Measurements from ENCODE around the gene TRERF1. TPM values are rescaled to one million over a fixed set of nuclear protein-coding genes. Genes with fewer than 3 reads are reported as not detected.

The TRERF1 gene
- polyA plus RNA-seq, 3 donors = 0.58 to 10.0 (median 2.0) TPM

- H3K4me2 ChIP-seq (replicated peaks; ENCODE audit: extremely low read depth, low read length, poor library complexity, severe bottlenecking) = no peak overlapping the region
- DNase-seq = no peak
- peaks cover 68% of the 10 kb centered on the region for H3K4me1 Mint-ChIP-seq
- H3K27ac Mint-ChIP-seq = peak overlapping the region in 1 of 7 donors; percentile 81
- no peak overlapping the region for H2AFZ ChIP-seq (ENCODE audit: insufficient read depth, low read depth, low read length, poor library complexity, severe bottlenecking)
- H3K27me3 ChIP-seq (ENCODE audit: control insufficient read depth in 2 of 2, insufficient read depth in 2 of 2, low read length in 2 of 2) = no peaks in the 10 kb centered on the region
- H3K36me3 Mint-ChIP-seq = peaks cover 7 to 25% of the 10 kb centered on the region in 2 donors
- no peak overlapping the region for H3K4me3 Mint-ChIP-seq
- H3K4me1 ChIP-seq (ENCODE audit: control insufficient read depth in 1 of 2, insufficient read depth in 2 of 2, low read length in 2 of 2) = peaks cover 38 to 42% of the 10 kb centered on the region in 2 donors
- no peaks in the 10 kb centered on the region for H3K27me3 Mint-ChIP-seq (ENCODE audit: low read depth in 3 of 3)
- H3K9ac ChIP-seq (ENCODE audit: insufficient read depth, low read length, poor library complexity, severe bottlenecking) = no peak overlapping the region
- TF ChIP-seq CTCF (IDR thresholded peaks at IDR 0.05) = no peak
- no peak overlapping the region for H3K27ac ChIP-seq (ENCODE audit: low read depth in 1 of 2, low read length in 2 of 2)
- no CpG with 5 or more reads among the region's 6 CpGs for WGBS (ENCODE audit: insufficient coverage)
- no peak overlapping the region for H3K4me3 ChIP-seq (replicated peaks in 1 of 3; ENCODE audit: low read depth in 2 of 3, low read length in 3 of 3)
- peaks cover 98% of the 10 kb centered on the region for H3K79me2 ChIP-seq (ENCODE audit: insufficient read depth, low read length)
- H3K36me3 ChIP-seq (replicated peaks in 1 of 2; ENCODE audit: control insufficient read depth in 1 of 2, insufficient read depth in 2 of 2, low read length in 2 of 2) = no peaks in the 10 kb centered on the region
- H3K9me3 Mint-ChIP-seq = no peaks in the 10 kb centered on the region
- intact Hi-C loops (cut with micrococcal nuclease) = no loop called here
- no peaks in the 10 kb centered on the region for H3K9me3 ChIP-seq (replicated peaks in 1 of 2; ENCODE audit: control insufficient read depth in 1 of 2, insufficient read depth in 1 of 2, low read length in 2 of 2)
- peaks cover 44% of the 10 kb centered on the region for H4K20me1 ChIP-seq (ENCODE audit: insufficient read depth, low read length)
Measured at GRCh38 chr6:42389736-42390135, 62.0 kb downstream of the TRERF1 start.

- Histone ChIP-seq H2AFZ (ENCODE audit: insufficient read depth, low read depth, low read length, poor library complexity, severe bottlenecking) (no peak overlapping the region), H3K4me2 (replicated peaks; ENCODE audit: extremely low read depth, low read length, poor library complexity, severe bottlenecking) (no peak overlapping the region), H3K4me1 (ENCODE audit: control insufficient read depth in 1 of 2, insufficient read depth in 2 of 2, low read length in 2 of 2) (peaks cover 23 to 25% of the 10 kb centered on the region in 2 donors), H3K36me3 (replicated peaks in 1 of 2; ENCODE audit: control insufficient read depth in 1 of 2, insufficient read depth in 2 of 2, low read length in 2 of 2) (no peaks in the 10 kb centered on the region), H3K9ac (ENCODE audit: insufficient read depth, low read length, poor library complexity, severe bottlenecking) (no peak overlapping the region), H3K9me3 (replicated peaks in 1 of 2; ENCODE audit: control insufficient read depth in 1 of 2, insufficient read depth in 1 of 2, low read length in 2 of 2) (no peaks in the 10 kb centered on the region), H3K27ac (ENCODE audit: low read depth in 1 of 2, low read length in 2 of 2) (no peak overlapping the region), H3K4me3 (replicated peaks in 1 of 3; ENCODE audit: low read depth in 2 of 3, low read length in 3 of 3) (no peak overlapping the region), H3K79me2 (ENCODE audit: insufficient read depth, low read length) (peaks cover 98% of the 10 kb centered on the region), H4K20me1 (ENCODE audit: insufficient read depth, low read length) (peaks cover 40% of the 10 kb centered on the region), H3K27me3 (ENCODE audit: control insufficient read depth in 2 of 2, insufficient read depth in 2 of 2, low read length in 2 of 2) (no peaks in the 10 kb centered on the region)
- intact Hi-C loops (cut with micrococcal nuclease) = no loop called here
- Mint-ChIP-seq H3K27ac (peak overlapping the region in 1 of 7 donors; percentile 52), H3K27me3 (ENCODE audit: low read depth in 3 of 3) (no peaks in the 10 kb centered on the region), H3K4me3 (no peak overlapping the region), H3K9me3 (no peaks in the 10 kb centered on the region), H3K36me3 (peaks cover 13 to 34% of the 10 kb centered on the region in 2 donors), H3K4me1 (peaks cover 54% of the 10 kb centered on the region)
- no peak for DNase-seq
- no peak for TF ChIP-seq CTCF (IDR thresholded peaks at IDR 0.05)
- WGBS (ENCODE audit: insufficient coverage) = 89% methylated on average over 2 of the region's 4 CpGs
Measured at GRCh38 chr6:42388046-42388445, 63.7 kb downstream of the TRERF1 start.
